HG03280 (cell line): Measurements from ENCODE around the gene DCC.

Source experiments
- ATAC-seq: cut with Tn5 transposase; IDR thresholded peaks from one replicate; pipeline ENCODE4 v1.9.1; 2021; ENCODE audit warnings: mild to moderate bottlenecking, moderate library complexity; ENCODE audit not compliant: unreplicated experiment

Gene DCC

DNA sequence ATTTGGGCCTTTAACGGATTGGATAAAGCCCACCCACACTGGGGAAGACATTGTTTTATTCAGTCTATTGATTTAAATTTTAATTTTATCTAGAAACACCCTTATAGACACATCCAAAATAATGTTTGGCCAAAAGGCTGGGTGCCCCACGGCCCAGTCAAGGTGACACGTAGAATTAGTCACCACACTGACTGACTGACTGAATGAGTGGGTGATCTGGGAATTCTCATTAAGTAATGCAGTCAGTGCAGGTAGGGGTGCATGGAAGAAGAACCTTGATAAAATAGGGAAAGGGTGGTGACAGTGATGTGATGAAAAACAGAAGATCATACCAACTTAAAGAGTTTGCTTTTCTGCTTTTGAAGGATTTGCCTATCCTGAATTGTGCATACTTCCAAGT is 554.8 kb downstream of the DCC start:
- ATAC-seq: no peak

GRCh38 chr18:52897611-52898484 is 557.9 kb downstream of the DCC start:
- ATAC-seq: no peak

GRCh38 chr18:52898485-52899058 is 558.6 kb downstream of the DCC start:
- ATAC-seq: no peak

DNA sequence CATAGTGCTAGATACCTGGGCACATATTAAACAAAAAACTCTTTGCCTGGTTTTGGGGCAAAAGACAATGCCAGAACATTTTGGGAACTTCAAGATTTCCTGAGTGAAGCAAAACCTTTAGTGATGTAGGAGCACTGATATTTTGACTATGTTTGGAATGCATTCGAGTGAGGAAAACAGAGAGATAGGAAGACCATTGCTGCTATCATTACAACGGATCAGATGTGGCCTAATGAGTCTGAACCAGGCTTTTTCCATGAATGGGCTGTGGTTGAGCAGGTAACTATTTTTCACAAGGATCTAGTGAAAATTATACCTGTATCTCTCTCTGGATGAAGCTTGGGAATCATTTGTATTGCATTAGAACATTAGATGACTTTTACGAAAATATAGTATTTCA is 562.2 kb downstream of the DCC start:
- no peak for ATAC-seq

- ATAC-seq: no peak
These were observed 563.9 kb downstream of the DCC start for GRCh38 chr18:52903857-52904256.

GRCh38 chr18:52907543-52908308 is 567.7 kb downstream of the DCC start:
- no peak for ATAC-seq

GRCh38 chr18:52914148-52914547 is 574.2 kb downstream of the DCC start:
- no peak for ATAC-seq

DNA sequence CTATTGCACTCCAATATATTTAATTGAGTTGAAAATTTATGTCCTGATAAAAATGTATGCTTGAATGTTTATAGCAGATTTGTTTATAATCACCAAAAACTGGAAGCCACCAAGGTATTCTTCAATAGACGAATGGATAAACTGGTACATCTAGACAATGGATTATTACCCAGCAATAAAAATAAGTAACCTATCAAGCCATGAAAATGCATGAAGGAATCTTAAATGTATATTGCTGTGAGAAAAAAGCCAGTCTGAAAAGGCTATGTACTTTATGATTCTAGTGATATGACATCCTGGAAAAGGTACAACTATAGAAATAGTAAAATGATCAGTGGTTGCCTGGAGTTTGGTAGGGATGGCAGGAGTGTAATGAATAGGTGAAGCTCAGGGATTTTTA is 580.7 kb downstream of the DCC start:
- ATAC-seq: no peak

- no peak for ATAC-seq
These were observed 593.4 kb downstream of the DCC start for GRCh38 chr18:52933356-52933755.

- ATAC-seq: no peak
These were observed 596.9 kb downstream of the DCC start for GRCh38 chr18:52936931-52937330.

GRCh38 chr18:52937840-52938239 is 597.8 kb downstream of the DCC start:
- no peak for ATAC-seq

DNA sequence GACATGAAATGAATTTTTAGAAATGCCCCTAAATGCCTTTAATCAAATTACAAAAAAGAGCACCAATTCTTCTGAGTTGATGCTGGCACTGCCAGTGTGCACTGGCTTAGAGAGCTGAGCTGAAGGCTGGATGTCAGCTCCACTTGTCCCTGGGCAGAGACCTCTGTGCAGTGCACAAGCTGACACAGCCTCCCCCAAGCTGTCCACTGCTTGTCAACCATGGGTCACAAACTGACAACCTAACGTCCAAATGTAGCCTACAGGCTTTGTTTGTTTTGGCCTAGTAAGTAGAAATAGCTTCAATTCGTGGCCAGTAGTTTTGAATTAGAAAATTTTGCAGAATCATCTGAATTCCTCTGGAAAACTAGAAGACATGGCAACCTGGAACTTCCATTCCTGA is 605.6 kb downstream of the DCC start:
- ATAC-seq: no peak

GRCh38 chr18:52948868-52949444 is 609.0 kb downstream of the DCC start:
- no peak for ATAC-seq

DNA sequence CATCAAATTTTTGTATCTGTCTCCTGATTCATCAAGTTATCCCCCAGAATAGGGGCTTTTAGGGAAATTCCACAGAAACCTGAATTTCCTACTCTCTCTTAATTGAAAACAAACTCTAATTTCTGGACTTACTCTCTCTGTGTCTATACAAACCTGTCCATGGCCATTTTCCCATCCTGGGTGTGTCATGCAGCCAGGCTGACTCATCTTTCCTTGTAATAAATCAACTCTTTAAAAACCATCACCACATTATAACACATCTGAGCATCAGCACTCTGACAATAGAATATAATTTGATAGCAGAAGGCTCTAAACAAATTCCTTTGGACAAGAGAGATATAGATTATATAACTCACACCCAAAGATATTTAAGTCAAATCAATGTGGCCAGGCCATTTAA is 610.2 kb downstream of the DCC start:
- ATAC-seq: no peak

DNA sequence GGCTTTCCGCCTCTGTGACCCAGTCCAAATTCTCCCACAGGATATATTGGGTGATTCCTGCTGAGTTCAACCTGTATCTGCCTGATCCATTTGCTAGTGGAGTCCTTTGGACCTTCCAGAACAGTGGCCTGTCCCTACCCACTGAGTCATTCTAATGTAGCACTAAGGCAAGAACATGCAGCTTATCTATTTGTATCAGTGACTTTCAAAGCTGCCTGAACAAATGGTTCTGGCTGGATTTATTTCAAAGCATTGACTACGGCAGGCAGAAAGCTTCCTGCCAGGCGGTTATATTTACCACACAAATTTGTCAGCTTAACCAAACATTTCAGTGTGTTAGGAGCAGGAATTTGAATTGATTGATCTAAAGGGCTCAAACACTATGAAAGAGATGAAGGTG is 613.4 kb downstream of the DCC start:
- no peak for ATAC-seq

- no peak for ATAC-seq
These were observed 623.5 kb downstream of the DCC start for GRCh38 chr18:52963481-52963880.

GRCh38 chr18:52970686-52971085 is 630.7 kb downstream of the DCC start:
- ATAC-seq: no peak

DNA sequence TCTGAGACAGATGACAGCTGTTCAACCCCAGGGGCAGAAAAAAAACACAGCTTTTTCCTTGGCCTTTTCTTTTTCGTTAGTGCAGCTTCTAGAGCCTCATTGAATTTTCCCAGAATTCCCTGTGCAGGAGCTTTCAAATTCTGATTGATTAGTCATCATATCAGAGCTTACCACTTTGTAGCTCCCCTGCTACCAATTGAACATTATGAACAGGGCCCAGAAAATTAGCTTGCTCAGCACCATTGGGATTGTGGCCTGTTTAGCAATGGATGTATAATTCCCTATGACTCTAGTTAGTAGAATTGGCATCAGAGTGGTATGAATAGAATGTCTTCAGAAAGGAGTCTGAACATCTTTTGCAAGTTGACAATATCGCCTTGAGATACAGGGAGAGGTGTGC is 631.1 kb downstream of the DCC start:
- ATAC-seq: no peak

GRCh38 chr18:52979892-52980291 is 639.9 kb downstream of the DCC start:
- no peak for ATAC-seq

GRCh38 chr18:52991246-52991645 is 651.2 kb downstream of the DCC start:
- no peak for ATAC-seq

DNA sequence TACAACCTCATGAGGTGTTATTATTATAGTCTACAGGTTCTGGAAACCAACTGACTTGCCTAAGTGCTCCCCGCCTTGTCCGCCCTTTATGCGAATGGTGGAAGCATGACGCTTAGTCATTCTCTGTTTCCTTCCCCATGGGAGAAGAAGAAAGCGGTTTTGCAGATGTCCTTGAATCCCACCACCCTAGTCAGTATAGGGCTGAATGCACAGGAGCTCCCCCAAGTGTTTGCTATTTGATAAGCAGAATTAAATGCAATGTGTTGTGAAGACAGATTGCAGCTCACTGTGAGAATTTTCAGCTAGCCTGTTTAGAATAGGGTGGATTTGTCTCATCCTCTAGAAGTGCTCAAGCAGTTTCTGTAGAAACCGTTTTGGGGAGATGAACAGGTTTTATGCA is 652.0 kb downstream of the DCC start:
- no peak for ATAC-seq

- no peak for ATAC-seq
These were observed 655.9 kb downstream of the DCC start for GRCh38 chr18:52995875-52996274.
